IMR-90 (cell line): Measurements from ENCODE around the gene CRABP1. TPM values are rescaled to one million over a fixed set of nuclear protein-coding genes. Genes with fewer than 3 reads are reported as not detected.

Source experiments
- ATAC-seq: fragments of 200-7000 bp; cut with Tn5 transposase; 2 replicates; pipeline ENCODE4 v1.9.1; 2020; ENCODE audit warnings: low read depth, mild to moderate bottlenecking, moderate library complexity
- BruUV-seq: library from RNA; stranded (reverse); fragments of 400-500 nt; replicated peaks from 2 replicates; lab custom pipeline; 2021; lab: Mats Ljungman, UMichigan
- CTCF ChIA-PET: fragments of 300-600 bp; formaldehyde crosslinking; extraction: SDS; loops from one replicate; lab custom pipeline; 2021; ENCODE audit warnings: antibody characterized with exemption; lab: Yijun Ruan, JAX
- POLR2A ChIA-PET: fragments of 300-600 bp; sonication (Branson Sonifier 250); formaldehyde crosslinking; loops from one replicate; lab custom pipeline; 2022; ENCODE audit warnings: antibody characterized with exemption; ENCODE audit not compliant: unreplicated experiment; lab: Charles Lee
- DNase-seq: peaks from one replicate; pipeline ENCODE4 v3.0.0; 2013
- H2AFZ ChIP-seq: replicated peaks from 2 replicates; pipeline ENCODE3; 2013; ENCODE audit warnings: low read length, mild to moderate bottlenecking; ENCODE audit not compliant: poor library complexity
- H2AK5ac ChIP-seq: 2 replicates; pipeline ENCODE4 v1.6.1; 2013; ENCODE audit warnings: low read depth, low read length, inconsistent platforms
- H2AK9ac ChIP-seq: replicated peaks from 2 replicates; pipeline ENCODE3; 2013; ENCODE audit warnings: mild to moderate bottlenecking, low read depth, low read length, moderate library complexity; ENCODE audit not compliant: poor library complexity
- H2BK120ac ChIP-seq: 2 replicates; pipeline ENCODE4 v1.6.1; 2013; ENCODE audit warnings: low read depth, low read length, inconsistent platforms
- H2BK15ac ChIP-seq: 3 replicates; pipeline ENCODE4 v1.6.1; 2013; ENCODE audit warnings: low read depth, low read length, inconsistent platforms
- H2BK20ac ChIP-seq: 2 replicates; pipeline ENCODE4 v1.6.1; 2013; ENCODE audit warnings: low read depth, mild to moderate bottlenecking, inconsistent platforms, low read length, moderate library complexity
- H2BK5ac ChIP-seq: 2 replicates; pipeline ENCODE4 v1.6.1; 2013; ENCODE audit warnings: mild to moderate bottlenecking, low read depth, low read length, inconsistent platforms; ENCODE audit not compliant: poor library complexity, severe bottlenecking
- H3K14ac ChIP-seq: replicated peaks from 2 replicates; pipeline ENCODE4 v1.6.1; 2013; ENCODE audit warnings: low read depth, low read length, inconsistent platforms
- H3K18ac ChIP-seq: 2 replicates; pipeline ENCODE4 v1.6.1; 2013; ENCODE audit warnings: low read depth, low read length, control low read depth
- H3K23ac ChIP-seq: 2 replicates; pipeline ENCODE4 v1.6.1; 2013; ENCODE audit warnings: low read depth, low read length, inconsistent platforms
- H3K27ac ChIP-seq: 2 replicates; pipeline ENCODE4 v1.5.1; 2013; ENCODE audit warnings: mild to moderate bottlenecking, control low read depth, low read length; ENCODE audit not compliant: insufficient read depth
- H3K27me3 ChIP-seq: 2 replicates; pipeline ENCODE4 v1.6.1; 2013; ENCODE audit warnings: low read length; ENCODE audit not compliant: control insufficient read depth, insufficient read depth
- H3K36me3 ChIP-seq: 2 replicates; pipeline ENCODE4 v1.6.1; 2013; ENCODE audit warnings: low read length, mixed read lengths; ENCODE audit not compliant: control insufficient read depth, insufficient read depth
- H3K4ac ChIP-seq: 2 replicates; pipeline ENCODE4 v1.6.1; 2013; ENCODE audit warnings: low read depth, low read length, inconsistent platforms
- H3K4me1 ChIP-seq: 2 replicates; pipeline ENCODE4 v1.6.1; 2013; ENCODE audit warnings: low read length, mixed read lengths; ENCODE audit not compliant: control insufficient read depth, insufficient read depth
- H3K4me2 ChIP-seq: 2 replicates; pipeline ENCODE4 v1.6.1; 2013; ENCODE audit warnings: low read depth, mild to moderate bottlenecking, control low read depth, low read length, moderate library complexity
- H3K4me3 ChIP-seq: 2 replicates; pipeline ENCODE4 v1.5.1; 2013; ENCODE audit warnings: low read depth, mild to moderate bottlenecking, control low read depth, low read length, moderate library complexity; ENCODE audit not compliant: insufficient read depth
- H3K56ac ChIP-seq: 2 replicates; pipeline ENCODE4 v1.6.1; 2013; ENCODE audit warnings: low read length, inconsistent platforms; ENCODE audit not compliant: insufficient read depth; ENCODE audit errors: extremely low read depth
- H3K79me1 ChIP-seq, 2 experiments: 2 replicates each; pipeline ENCODE4 v1.6.1; 2013; ENCODE audit warnings: low read length in 2 of 2, inconsistent platforms in 1 of 2, low read depth in 1 of 2
- H3K9ac ChIP-seq: 2 replicates; pipeline ENCODE4 v1.6.1; 2013; ENCODE audit warnings: low read depth, low read length, control low read depth
- H3K9me1 ChIP-seq: 2 replicates; pipeline ENCODE4 v1.6.1; 2013; ENCODE audit warnings: low read length, inconsistent platforms; ENCODE audit not compliant: insufficient read depth
- H3K9me3 ChIP-seq: 2 replicates; pipeline ENCODE4 v1.6.1; 2013; ENCODE audit warnings: low read length; ENCODE audit not compliant: control insufficient read depth, insufficient read depth
- H4K20me1 ChIP-seq: 2 replicates; pipeline ENCODE4 v1.6.1; 2013; ENCODE audit warnings: low read length, inconsistent platforms; ENCODE audit not compliant: insufficient read depth
- H4K5ac ChIP-seq: 2 replicates; pipeline ENCODE4 v1.6.1; 2013; ENCODE audit warnings: mild to moderate bottlenecking, low read depth, low read length, control low read depth
- H4K8ac ChIP-seq, 2 experiments: 2 replicates each; pipeline ENCODE4 v1.6.1; 2013; ENCODE audit warnings: low read depth in 2 of 2, low read length in 2 of 2, control low read depth in 1 of 2, inconsistent platforms in 1 of 2
- H4K91ac ChIP-seq: 2 replicates; pipeline ENCODE4 v1.6.1; 2013; ENCODE audit warnings: low read depth, low read length, inconsistent platforms; ENCODE audit not compliant: insufficient read depth
- CHD1 ChIP-seq: IDR thresholded peaks from 2 replicates; pipeline ENCODE4 v1.6.1; 2012; ENCODE audit warnings: low read depth, low read length, improper control_type of control experiment
- CTCF ChIP-seq: conservative IDR thresholded peaks from 2 replicates; pipeline ENCODE4 v1.5.1; 2012; ENCODE audit warnings: mild to moderate bottlenecking, low read depth, low read length, improper control_type of control experiment
- ELK1 ChIP-seq: fragments of 150-350 bp; IDR thresholded peaks from 2 replicates; pipeline ENCODE4 v1.6.1; 2016; ENCODE audit warnings: low read depth, mild to moderate bottlenecking, low read length, moderate library complexity, borderline replicate concordance
- MAFK ChIP-seq: IDR thresholded peaks from 2 replicates; pipeline ENCODE4 v1.6.1; 2012; ENCODE audit warnings: low read depth, low read length, improper control_type of control experiment
- MXI1 ChIP-seq: IDR thresholded peaks from 2 replicates; pipeline ENCODE4 v1.6.1; 2012; ENCODE audit warnings: low read depth, mild to moderate bottlenecking, low read length, moderate library complexity, borderline replicate concordance
- POLR2A ChIP-seq: IDR thresholded peaks from 2 replicates; pipeline ENCODE4 v1.6.1; 2012; ENCODE audit warnings: mild to moderate bottlenecking, low read depth, low read length
- RAD21 ChIP-seq: IDR thresholded peaks from 2 replicates; pipeline ENCODE4 v1.6.1; 2012; ENCODE audit warnings: low read length, improper control_type of control experiment
- RCOR1 ChIP-seq: IDR thresholded peaks from 2 replicates; pipeline ENCODE4 v1.6.1; 2012; ENCODE audit warnings: mild to moderate bottlenecking, low read length, improper control_type of control experiment; ENCODE audit not compliant: insufficient replicate concordance
- WGBS, 2 experiments: methylation state at CpG; one replicate each; pipeline versions ENCODE4 v1.1.5 to v1.1.7; 2013; ENCODE audit warnings: missing lambda C conversion rate in 2 of 2; ENCODE audit not compliant: insufficient read length in 1 of 2; ENCODE audit errors: extremely low coverage in 2 of 2; 5-methylcytosine and 5-hydroxymethylcytosine counted together
- dilution Hi-C: fragments of 300-500 bp; cut with HindIII; formaldehyde crosslinking; loops from one replicate; pipeline ENCODE4 v1.14.3; 2018; ENCODE audit warnings: low sequenced_read_pairs; ENCODE audit not compliant: unreplicated experiment
- in situ Hi-C: fragments of 300-500 bp; cut with MboI; formaldehyde crosslinking; loops from 3 replicates; pipeline ENCODE4 v1.14.3; 2019; ENCODE audit warnings: low sequenced_read_pairs, inconsistent platforms, mixed read lengths
- intact Hi-C: fragments of 100-400 bp; cut with micrococcal nuclease; formaldehyde crosslinking; loops from 2 replicates; pipeline ENCODE4 v1.10.0; 2022
- polyA plus RNA-seq, 3 experiments: library from polyadenylated mRNA; depleted of rRNA; stranded (reverse); fragments of >200 nt; gene quantifications; 2 replicates each; pipeline ENCODE4 v1.2.3, GENCODE V29; 2012; ENCODE audit warnings: low replicate concordance in 1 of 3
- total RNA-seq: library from RNA; depleted of rRNA; stranded (reverse); fragments of >200 nt; gene quantifications from 2 replicates; pipeline ENCODE4 v1.2.3, GENCODE V29; 2012
- TF ChIP-seq, protein P1 (sequence below): fragments of 150-350 bp; IDR thresholded peaks from 2 replicates; pipeline ENCODE4 v1.6.1; 2017; ENCODE audit warnings: mild to moderate bottlenecking, antibody characterized with exemption, low read length, low read depth

Gene CRABP1
- total and polyA plus RNA-seq, 2 of the 4 experiments (the other 2 are of a cell fraction) = not detected

- no peak overlapping the region for H3K18ac ChIP-seq
- no peak overlapping the region for H3K4ac ChIP-seq
- no peak overlapping the region for H2BK20ac ChIP-seq
- no peak overlapping the region for H2BK120ac ChIP-seq
- no peaks in the 10 kb centered on the region for H3K4me1 ChIP-seq
- ChIA-PET CTCF (no interaction called here), POLR2A (no interaction called here)
- H3K27ac ChIP-seq = no peak overlapping the region
- TF ChIP-seq RCOR1 = no peak
- TF ChIP-seq, protein P1, sequence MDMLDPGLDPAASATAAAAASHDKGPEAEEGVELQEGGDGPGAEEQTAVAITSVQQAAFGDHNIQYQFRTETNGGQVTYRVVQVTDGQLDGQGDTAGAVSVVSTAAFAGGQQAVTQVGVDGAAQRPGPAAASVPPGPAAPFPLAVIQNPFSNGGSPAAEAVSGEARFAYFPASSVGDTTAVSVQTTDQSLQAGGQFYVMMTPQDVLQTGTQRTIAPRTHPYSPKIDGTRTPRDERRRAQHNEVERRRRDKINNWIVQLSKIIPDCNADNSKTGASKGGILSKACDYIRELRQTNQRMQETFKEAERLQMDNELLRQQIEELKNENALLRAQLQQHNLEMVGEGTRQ = no peak
- no peak for TF ChIP-seq CTCF
- no peak for TF ChIP-seq MAFK
- no peak for TF ChIP-seq ELK1
- TF ChIP-seq POLR2A = no peak
- TF ChIP-seq RAD21 = no peak
- TF ChIP-seq MXI1 = no peak
- no peak for TF ChIP-seq CHD1
- H3K4me2 ChIP-seq = no peak overlapping the region
- H2BK5ac ChIP-seq = no peak overlapping the region
- H3K56ac ChIP-seq = no peak overlapping the region
- no peak for ATAC-seq
- dilution Hi-C loops (no loop called here), intact Hi-C loops (no loop called here), in situ Hi-C loops (no loop called here)
- H3K79me1 ChIP-seq = peaks cover 10 to 38% of the 10 kb centered on the region in 2 experiments
- WGBS, 2 experiments = no CpG with 5 or more reads among the region's 2 CpGs
- H4K5ac ChIP-seq = no peak overlapping the region
- H3K23ac ChIP-seq = no peak overlapping the region
- peaks cover 38% of the 10 kb centered on the region for H3K36me3 ChIP-seq
- no TSS peak for BruUV-seq
- H3K4me3 ChIP-seq = no peak overlapping the region
- H3K9me1 ChIP-seq = peaks cover 10% of the 10 kb centered on the region
- H3K9me3 ChIP-seq = no peaks in the 10 kb centered on the region
- no peak overlapping the region for H3K14ac ChIP-seq
- H2BK15ac ChIP-seq = no peak overlapping the region
- no peak overlapping the region for H2AFZ ChIP-seq
- no peak overlapping the region for H4K8ac ChIP-seq
- H3K9ac ChIP-seq = no peak overlapping the region
- no peak overlapping the region for H2AK9ac ChIP-seq
- DNase-seq = no peak
- no peaks in the 10 kb centered on the region for H3K27me3 ChIP-seq
- H4K20me1 ChIP-seq = no peaks in the 10 kb centered on the region
- H2AK5ac ChIP-seq = no peak overlapping the region
- no peak overlapping the region for H4K91ac ChIP-seq
Measured at GRCh38 chr15:78291698-78292097, 48.5 kb upstream of the CRABP1 start.
